GM18867 (cell line): ENCODE measurements around the gene ZBTB47.

Experiments
- ATAC-seq: cut with Tn5 transposase; IDR thresholded peaks from one replicate; pipeline ENCODE4 v1.9.1; 2021; ENCODE audit warnings: mild to moderate bottlenecking, moderate library complexity; ENCODE audit not compliant: unreplicated experiment

The ZBTB47 gene

DNA sequence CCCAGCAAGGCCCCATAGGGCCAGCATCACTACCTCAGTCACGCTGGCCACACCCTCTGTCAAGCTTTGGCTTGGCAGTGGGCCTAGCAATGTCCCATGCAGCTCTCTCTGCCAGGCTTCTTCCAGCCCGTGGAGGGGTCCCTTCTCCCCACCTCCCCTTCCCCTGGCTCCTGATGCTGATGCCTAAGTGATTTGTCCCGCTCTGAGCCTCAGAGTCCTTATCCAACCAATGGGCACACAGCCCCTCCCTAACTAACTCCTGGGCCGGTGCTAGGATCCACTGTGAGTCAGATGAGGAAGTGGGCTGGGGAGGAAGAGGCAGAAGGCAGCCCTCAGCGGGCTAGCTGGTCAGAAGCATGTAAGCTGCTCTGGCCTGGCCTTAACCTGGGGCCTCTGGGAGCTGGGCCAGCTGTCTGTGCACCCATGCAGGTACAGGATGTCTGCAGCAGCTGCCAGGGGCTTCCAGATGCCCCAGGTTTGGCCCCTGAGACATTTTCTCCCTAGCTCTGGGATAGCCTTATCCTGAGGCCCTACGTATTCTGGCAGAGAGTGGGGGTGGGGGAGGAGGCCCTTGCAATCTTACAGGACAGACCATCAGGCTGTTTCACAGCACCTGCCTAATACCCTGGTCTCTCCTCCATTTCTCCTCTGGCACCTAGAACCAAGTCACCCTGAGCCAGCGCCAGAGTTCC is 740 bp upstream of the ZBTB47 start:
- ATAC-seq = peak; percentile 56

DNA sequence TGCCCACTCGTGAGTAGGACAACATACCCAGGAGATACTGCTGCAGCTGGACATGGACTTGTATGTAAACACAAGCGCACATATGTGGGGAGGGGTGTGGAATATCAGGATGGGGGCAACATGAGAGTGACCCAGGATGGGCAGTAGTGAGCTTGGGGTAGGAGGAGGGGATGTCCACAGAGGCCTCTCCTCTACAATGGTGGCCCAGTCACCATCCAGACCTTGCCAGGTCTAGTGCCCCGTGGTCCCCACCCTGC is 266 bp upstream of the ZBTB47 start:
- ATAC-seq = no peak

DNA sequence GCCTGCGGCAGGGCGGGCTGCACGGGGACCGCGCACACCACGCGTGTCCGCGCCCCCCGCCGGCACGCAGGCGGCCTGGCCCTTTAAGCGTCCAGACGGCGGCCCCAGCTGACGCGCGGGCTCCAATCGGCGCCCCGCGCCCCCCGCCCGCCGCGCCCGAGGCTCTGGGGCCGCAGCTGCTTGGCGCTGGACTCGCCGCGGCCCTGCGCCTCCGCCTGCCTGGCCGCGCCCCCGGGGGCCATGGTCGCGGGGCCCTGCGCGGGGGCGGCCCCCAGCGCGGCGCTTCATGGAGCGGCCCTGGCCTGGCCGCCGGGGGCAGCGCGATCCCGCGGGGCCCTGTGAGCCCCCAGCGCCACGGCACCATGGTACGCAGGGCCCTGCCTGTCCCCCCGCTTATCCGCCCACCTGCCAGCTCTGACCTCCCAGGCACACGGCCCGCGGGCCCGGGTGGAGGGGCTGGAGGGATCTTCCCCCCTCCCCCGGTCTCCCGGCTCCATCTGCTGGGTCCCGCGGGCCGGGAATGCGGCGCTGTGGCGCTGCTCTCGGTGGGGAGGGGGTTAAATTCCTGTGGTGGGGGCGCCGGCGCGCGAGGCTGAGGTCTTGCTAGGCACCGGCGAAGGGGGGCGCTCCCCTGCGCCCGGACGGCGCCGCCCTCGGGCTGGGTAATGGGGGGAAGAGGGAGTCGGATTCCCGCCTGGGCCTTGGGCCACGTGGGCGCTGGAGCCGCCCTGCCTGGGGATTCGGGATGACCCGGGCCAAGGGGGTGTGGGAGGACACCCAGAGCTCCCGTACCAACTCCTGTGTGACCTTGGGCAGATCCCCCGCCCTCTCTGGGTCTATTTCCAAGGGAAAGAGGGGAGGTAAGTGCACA is 1.1 kb downstream of the ZBTB47 start:
- ATAC-seq = peak; percentile 43

DNA sequence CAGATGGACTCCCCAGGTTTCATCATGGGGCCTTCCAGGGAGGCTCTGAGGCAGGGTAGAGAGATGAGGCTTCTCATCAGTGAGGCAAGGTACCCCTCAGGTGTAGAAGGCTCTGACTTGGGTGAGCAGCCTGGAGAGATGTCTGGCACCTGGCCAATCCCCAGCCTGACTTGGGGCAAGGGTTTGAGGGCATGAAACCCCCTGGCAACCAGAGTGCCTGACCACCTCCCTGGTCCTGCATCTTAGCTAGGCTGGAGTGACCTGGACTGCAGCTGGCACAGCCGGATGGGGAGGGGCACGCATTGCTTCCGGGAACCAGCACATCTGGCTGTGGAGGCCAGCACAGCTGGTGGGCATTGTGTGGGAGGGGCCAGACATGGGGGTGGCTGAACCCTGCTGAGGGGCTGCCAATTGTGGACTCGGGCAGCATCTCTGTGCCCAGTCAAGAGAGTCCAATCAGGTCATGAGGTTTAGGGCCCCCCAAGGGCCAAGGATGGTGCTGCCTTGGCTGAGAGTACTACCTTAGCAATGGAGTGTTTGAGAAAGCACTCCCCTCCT is 1.9 kb downstream of the ZBTB47 start:
- ATAC-seq = no peak

DNA sequence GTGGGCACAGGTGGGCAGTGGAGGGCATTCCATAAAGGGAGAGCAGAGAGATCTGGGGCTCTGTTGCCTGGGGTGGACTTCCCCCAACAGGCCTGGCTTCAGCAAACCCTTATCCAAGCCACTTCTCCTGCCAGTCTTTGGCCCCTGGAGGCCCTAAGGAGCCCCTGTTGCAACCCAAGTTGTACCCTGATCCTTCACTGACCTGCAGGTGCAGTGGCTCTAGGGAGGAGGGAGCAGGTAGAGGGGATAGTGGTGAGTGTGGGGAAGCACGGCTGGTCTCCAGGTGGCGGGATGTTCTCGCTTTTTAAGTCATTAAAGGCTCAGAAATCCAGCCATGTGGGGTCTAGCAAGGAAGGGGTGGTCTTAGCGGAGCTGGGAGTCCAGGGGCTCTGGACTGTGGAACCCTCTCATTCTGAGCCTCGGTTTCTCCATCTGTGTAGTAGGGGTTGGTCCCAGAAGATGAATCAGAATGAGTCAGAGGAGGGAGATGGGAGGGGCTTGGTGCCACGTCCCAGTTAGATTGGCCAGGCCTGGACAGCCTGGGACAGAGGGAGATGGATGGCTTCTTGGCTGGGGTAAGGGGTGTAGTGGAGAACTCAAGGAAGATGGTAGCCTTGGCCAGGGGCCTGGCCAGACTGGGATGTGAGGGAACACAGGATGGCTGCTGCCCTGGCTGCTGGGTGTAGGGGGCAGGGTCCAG is 2.6 kb downstream of the ZBTB47 start:
- no peak for ATAC-seq

DNA sequence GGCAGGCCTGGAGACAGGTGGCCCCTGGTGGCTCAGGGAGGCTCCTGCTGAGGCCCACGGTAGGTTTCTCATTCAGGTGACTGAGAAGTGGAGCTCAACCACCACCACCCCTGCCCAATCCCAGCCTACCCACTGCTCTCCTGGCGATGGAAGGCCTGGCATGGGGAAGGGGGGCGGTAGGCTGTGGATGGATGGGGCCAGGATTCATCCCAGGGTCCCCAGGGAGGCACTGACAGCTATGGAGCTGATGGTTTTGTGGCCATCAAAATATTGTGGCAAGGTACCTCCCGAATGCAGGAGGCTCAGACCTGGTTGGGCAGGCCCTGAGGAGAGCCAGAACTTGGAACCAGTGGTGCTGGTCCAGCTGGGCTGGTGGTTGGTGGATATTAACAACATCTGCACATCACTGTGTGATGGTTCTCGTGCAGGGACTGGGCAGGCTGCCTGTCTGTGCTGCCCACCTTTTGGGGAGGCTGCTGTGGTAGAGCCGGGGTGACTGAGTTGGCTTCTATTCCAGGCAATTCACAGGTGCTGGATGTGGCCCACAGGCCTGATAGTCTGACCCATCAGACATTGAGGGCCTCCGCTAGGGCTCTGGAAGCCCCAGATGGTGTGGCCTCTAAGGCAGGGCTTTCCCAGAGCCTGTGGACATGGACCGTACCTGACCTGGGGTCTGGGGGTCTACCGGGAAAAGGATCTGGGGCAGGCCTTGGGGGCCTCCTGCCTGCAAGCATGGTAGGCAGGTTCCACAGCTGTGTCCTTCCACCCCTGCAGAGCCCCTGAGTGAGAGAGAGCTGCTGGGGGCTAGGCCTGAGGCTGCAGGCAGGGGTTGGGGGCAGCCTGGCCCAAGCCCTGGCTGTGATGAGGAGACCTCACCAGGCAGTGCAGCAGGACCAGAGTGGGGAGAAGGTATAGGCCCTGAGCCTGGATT is 3.4 kb downstream of the ZBTB47 start:
- no peak for ATAC-seq

DNA sequence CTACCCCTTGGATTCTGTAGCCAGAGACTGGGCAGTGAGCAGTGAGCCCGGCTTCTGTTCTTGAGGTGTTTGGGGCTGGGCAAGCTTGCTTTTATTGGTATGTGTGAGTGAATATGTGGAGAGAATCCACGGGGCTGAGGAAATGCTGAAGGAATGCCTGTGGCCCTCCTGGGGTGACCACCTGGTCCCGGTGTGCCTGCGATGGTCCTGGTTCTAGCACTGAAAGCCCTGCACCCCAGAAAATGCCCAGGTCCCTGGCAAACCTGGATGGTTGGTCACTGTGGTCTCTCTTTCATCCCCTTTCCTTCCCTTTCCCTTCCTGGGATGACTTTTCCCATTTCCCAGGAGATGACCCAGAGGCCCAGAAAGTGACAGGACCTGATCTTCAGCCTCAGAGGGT is 4.2 kb downstream of the ZBTB47 start:
- no peak for ATAC-seq

DNA sequence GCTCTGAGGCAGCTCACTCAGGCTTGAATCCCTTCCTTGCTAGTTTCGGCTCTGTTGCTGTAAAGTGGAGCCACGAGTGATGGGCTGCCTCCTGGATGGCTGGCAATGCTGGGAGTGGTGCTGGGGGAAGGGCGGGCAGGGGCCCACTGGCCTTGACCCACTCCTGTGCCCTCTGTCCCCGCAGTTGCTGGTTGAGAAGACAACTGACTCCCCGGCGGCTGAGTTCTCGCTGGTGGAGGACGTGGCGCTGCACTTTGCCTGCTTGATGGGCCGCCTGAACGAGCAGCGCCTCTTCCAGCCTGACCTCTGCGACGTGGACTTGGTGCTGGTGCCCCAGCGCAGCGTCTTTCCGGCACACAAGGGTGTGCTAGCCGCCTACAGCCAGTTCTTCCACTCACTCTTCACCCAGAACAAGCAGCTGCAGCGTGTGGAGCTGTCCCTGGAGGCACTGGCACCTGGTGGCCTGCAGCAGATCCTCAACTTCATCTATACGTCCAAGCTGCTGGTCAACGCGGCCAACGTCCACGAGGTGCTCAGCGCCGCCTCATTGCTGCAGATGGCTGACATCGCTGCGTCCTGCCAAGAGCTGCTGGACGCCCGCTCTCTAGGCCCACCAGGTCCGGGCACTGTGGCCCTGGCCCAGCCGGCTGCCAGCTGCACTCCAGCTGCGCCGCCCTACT is 4.7 kb downstream of the ZBTB47 start:
- ATAC-seq = no peak

DNA sequence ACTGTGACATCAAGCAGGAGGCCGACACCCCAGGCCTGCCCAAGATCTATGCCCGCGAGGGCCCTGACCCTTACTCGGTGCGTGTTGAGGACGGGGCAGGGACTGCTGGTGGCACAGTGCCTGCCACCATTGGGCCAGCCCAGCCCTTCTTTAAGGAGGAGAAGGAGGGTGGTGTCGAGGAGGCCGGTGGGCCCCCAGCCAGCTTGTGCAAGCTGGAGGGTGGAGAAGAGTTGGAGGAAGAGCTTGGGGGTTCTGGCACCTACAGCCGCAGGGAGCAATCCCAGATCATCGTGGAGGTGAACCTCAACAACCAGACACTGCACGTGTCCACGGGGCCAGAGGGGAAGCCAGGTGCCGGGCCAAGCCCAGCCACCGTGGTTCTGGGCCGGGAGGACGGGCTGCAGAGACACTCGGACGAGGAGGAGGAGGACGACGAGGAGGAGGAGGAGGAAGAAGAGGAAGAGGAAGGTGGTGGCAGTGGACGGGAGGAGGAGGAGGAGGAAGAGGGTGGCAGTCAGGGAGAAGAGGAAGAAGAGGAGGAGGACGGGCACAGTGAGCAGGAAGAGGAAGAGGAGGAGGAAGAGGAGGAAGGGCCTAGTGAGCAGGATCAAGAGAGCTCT is 5.4 kb downstream of the ZBTB47 start:
- ATAC-seq = no peak

DNA sequence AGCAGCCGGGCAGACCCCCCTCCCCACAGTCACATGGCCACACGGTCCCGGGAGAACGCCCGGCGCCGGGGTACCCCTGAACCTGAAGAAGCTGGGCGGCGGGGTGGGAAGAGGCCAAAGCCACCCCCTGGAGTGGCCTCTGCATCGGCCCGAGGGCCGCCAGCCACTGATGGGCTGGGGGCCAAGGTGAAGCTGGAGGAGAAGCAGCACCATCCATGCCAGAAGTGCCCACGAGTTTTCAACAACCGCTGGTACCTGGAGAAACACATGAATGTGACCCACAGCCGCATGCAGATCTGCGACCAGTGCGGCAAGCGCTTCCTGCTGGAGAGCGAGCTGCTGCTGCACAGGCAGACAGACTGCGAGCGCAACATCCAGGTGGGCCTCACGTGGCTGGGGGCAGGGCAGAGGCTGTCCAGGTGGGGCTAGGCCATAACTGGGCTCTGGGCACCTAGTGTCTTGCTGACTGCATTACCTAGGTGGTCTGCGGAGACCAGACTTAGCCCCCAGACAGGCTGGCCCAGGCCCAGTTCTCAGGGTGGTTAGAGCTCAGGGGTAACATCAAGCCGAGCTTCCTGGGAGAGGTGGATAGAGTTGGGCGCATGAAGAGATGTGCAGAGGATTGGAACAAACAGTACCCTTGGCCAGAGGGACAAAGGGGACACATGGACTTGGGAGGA is 6.1 kb downstream of the ZBTB47 start:
- no peak for ATAC-seq

DNA sequence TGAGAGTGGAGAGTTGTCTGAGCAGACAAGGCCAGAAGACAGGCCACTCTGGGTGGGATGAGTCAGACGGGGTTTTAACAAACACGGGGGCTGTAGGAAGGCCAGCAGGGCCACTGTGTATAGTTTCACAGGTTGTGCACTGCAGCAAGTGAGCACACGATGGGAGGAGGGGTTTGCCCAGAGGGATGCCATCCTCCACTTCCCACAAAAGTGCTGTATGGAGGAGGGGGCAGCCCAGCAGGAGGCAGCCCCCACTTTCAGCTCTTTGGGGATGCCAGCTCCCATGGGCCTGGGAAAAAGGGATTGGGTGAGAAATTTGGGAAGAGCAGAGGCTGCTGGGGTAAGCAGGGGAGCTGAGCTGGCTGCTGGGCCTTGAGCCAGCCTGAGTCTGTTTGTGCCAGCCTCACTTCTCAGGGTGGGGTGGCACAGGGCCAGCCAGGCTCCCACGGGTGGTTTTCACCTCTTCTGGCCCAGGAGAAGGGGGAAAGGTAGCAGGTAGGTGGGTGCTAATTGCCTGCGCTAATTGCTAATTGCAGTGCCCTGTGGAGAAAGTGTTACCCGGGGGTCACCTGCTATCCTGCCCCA is 6.7 kb downstream of the ZBTB47 start:
- no peak for ATAC-seq

DNA sequence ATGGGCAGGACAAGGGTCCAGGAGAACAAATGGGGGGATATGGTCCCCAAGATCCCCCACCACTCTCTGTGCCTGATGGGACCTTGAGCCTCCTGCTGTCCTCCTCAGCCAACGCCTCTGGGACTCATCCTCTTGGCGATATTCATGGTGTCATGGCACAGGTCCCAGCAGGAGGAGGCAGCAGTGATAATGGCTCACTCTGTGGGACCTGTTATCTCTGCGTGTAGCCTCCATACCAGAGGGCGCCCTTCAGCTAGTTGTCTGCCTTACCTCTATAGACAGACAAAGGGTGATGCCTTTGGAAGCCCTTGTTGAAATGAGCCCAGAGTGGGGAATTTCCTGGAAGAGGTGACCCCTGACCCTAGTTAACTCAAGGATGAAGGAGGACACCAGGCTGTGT is 7.4 kb downstream of the ZBTB47 start:
- no peak for ATAC-seq

DNA sequence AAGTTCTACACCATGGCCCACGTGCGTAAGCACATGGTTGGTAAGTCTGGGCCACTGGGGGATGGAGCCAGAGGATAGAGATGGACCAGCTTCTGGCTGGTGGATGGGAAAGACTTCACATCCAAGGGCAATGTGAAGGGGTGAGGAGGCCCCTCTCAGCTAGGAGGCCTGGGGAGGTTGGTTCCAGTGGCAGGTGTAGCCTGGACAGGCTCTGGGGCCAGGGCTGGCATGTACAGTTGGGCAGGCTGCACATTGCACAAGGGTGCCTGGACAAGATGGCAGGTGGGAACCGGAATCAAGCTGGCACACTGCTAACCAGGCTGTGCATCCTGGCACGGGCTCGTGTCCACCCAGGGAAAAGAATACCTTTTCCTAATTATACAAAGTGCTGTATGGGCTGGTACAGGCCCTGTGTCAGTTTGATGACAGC is 8.1 kb downstream of the ZBTB47 start:
- no peak for ATAC-seq

DNA sequence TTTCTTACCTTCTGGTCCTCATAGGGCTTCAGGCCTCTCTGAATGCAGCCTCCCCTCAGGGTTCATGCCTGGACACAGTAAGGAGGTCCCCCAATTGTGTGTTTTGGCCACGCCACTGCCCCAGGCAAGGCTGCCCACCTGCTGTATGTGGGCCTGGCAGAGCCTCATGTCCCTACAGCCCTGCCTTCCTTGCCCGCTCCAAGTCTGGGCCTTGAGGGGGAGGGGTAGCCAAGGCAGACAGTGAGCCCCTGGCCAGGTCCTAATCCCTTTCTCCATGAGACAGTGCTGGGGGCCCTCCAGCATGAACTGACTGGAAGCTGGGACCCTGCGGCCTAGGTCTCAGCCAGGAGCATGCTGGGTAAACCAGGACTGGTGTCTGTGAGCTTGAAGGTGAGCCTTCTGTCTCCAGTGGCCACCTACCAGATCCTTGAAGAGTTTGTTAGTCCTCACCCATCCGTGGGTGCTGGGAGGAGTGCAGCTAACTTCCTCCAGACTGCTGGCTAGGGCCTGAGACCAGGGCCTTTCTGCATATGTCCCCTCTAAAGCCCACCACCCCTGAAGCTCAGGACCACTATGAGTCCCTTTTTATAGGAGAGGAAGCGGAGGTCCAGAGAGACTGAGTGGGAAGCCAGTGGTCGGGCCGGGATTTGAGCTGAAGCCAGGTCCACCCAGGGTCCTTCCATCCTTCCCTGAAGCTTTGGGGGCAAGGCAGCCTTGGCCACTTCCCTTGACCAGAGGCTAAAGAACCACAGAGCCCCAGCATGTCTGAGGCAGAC is 8.7 kb downstream of the ZBTB47 start:
- ATAC-seq = no peak

DNA sequence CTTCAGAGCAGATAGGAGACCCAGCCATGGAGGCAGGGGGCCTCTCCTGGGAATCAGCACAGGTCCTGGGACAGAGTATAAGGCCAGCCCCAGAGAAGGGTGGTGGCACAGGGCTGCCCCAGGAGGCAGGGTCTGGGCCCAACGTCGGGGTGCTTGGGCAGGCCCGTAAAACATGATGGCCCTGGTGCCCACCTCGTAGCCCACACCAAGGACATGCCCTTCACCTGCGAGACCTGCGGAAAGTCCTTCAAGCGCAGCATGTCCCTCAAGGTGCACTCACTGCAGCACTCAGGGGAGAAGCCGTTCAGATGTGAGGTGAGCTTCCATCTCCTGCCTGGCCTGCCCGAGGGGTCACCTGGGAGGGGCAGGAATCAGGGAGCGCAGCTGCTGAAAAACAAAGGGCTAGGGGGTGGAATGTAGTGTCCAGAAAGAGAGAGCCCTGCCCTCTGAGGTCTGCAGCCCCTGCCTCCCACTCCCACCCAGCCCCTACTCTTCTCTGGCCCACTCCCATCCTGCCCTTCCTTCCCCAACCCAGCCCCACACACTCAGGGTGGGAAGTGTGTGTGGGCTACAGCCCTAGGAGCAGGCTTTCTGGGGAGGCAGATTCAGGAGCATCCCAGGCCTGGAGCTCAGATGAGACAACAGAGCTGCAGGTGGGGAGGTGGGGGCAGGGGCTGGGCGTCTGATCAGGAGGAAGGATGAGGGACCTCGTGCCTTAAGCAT is 9.5 kb downstream of the ZBTB47 start:
- no peak for ATAC-seq

DNA sequence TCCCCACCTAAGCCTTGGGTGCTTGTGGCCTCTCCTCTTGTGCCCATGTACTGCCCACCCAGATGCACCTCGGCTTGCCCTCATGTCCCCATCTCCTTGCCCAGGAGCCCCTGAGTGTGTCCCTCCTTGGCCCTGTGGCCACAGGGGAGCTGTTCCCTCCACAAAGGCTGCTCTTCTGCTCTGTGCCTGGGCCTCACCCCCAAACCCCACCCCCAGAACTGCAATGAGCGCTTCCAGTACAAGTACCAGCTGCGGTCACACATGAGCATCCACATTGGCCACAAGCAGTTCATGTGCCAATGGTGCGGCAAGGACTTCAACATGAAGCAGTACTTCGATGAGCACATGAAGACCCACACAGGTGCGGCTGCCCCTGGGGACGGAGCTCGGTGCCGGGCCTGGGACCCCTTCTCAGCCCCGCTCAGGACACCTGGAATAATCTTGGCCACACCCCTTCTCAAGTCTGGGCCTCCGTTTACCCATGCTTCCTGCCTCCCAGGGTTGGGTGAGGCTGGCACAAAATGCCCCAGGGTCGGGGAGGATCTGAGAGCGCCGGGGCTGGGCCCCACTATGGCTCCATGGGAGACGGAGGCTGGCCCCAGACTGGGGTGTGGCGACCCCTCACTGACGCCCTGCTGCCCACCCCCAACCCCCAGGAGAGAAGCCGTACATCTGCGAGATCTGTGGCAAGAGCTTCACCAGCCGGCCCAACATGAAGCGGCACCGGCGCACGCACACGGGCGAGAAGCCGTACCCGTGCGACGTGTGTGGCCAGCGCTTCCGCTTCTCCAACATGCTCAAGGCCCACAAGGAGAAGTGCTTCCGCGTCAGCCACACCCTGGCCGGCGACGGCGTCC is 10.3 kb downstream of the ZBTB47 start:
- ATAC-seq = no peak
